ENCODE data around the gene POLR2E.

POLR2E gene

GRCh38 chr19:1111641-1112267 lies 16.6 kb upstream of the POLR2E start:
- FAIRE-seq: no peak

GRCh38 chr19:1110809-1111640 lies 15.8 kb upstream of the POLR2E start:
- no peak for FAIRE-seq
- DNase-seq (ENCODE audit: insufficient read length, low spot score): no peak

More at GRCh38 chr19:1111641-1112267, 16.6 kb upstream of the POLR2E start:
- no peak for DNase-seq (ENCODE audit: insufficient read length, low spot score)

GRCh38 chr19:1109697-1110671 lies 14.8 kb upstream of the POLR2E start:
- FAIRE-seq (no peak), DNase-seq (ENCODE audit: insufficient read length, low spot score) (no peak)

- no peak for DNase-seq (ENCODE audit: insufficient read length, low spot score)
- FAIRE-seq: no peak
These were observed 13.9 kb upstream of the POLR2E start for GRCh38 chr19:1109032-1109551.

- FAIRE-seq (no peak), DNase-seq (ENCODE audit: insufficient read length, low spot score) (no peak)
These were observed 13.3 kb upstream of the POLR2E start for GRCh38 chr19:1108291-1109031.

- no peak for DNase-seq (ENCODE audit: insufficient read length, low spot score)
- FAIRE-seq: no peak
These were observed 12.6 kb upstream of the POLR2E start for GRCh38 chr19:1107661-1108261.

- no peak for DNase-seq (ENCODE audit: insufficient read length, low spot score)
- peak; percentile 36 for FAIRE-seq
These were observed 11.9 kb upstream of the POLR2E start for GRCh38 chr19:1106841-1107660.

- DNase-seq (ENCODE audit: insufficient read length, low spot score) (no peak), FAIRE-seq (no peak)
These were observed 11.0 kb upstream of the POLR2E start for GRCh38 chr19:1105873-1106840.

GRCh38 chr19:1105008-1105872 lies 10.1 kb upstream of the POLR2E start:
- peak; percentile 16 for FAIRE-seq
- DNase-seq (ENCODE audit: insufficient read length, low spot score): no peak

- DNase-seq (ENCODE audit: insufficient read length, low spot score) (peak; percentile 46), FAIRE-seq (no peak)
These were observed 9.3 kb upstream of the POLR2E start for GRCh38 chr19:1104311-1105007.

GRCh38 chr19:1103708-1104310 lies 8.6 kb upstream of the POLR2E start, which contains the start of gene GPX4:
Gene GPX4, plus strand, starts transcription at chr19:1103994. Its CDS starts 50 bp downstream, at chr19:1104044.
- DNase-seq (ENCODE audit: insufficient read length, low spot score) (peak; percentile 95), FAIRE-seq (peak; percentile 95)

- DNase-seq (ENCODE audit: insufficient read length, low spot score) (no peak), FAIRE-seq (no peak)
These were observed 8.0 kb upstream of the POLR2E start for GRCh38 chr19:1103132-1103707.

GRCh38 chr19:1102407-1103131 lies 7.4 kb upstream of the POLR2E start:
- peak; percentile 57 for FAIRE-seq
- DNase-seq (ENCODE audit: insufficient read length, low spot score): peak; percentile 76

- FAIRE-seq: no peak
- DNase-seq (ENCODE audit: insufficient read length, low spot score): no peak
These were observed 6.1 kb upstream of the POLR2E start for GRCh38 chr19:1101337-1101698.

Measured in HTR-8/SVneo (cell line).